Measurements from ENCODE around the gene RAB23. TPM values are rescaled to one million over a fixed set of nuclear protein-coding genes. Genes with fewer than 3 reads are reported as not detected.

The RAB23 gene
- total RNA-seq, 4 donors from 2014 or later: 3.0 to 18.2 (median 5.0) TPM

GRCh38 chr6:57143690-57144089, 78.4 kb downstream of the RAB23 start:
- Histone ChIP-seq H3K27ac (no peak overlapping the region), H3K4me3 (no peak overlapping the region), H3K9me3 (no peaks in the 10 kb centered on the region), H3K27me3 (no peaks in the 10 kb centered on the region), H3K36me3 (peaks cover 0 to 36% (median 0%) of the 10 kb centered on the region in 3 donors), H3K4me1 (no peaks in the 10 kb centered on the region)
- DNase-seq: no peak
- TF ChIP-seq CTCF (IDR thresholded peaks at IDR 0.05) (no peak), POLR2A (IDR thresholded peaks at IDR 0.05) (no peak)

- DNase-seq: no peak
- H3K4me1 ChIP-seq: no peaks in the 10 kb centered on the region
- H3K27me3 ChIP-seq: no peaks in the 10 kb centered on the region
- no peak overlapping the region for H3K27ac ChIP-seq
- H3K9me3 ChIP-seq: no peaks in the 10 kb centered on the region
- H3K36me3 ChIP-seq: peaks cover 0 to 24% (median 0%) of the 10 kb centered on the region in 3 donors
- H3K4me3 ChIP-seq: no peak overlapping the region
- TF ChIP-seq CTCF (IDR thresholded peaks at IDR 0.05): no peak
- no peak for TF ChIP-seq POLR2A (IDR thresholded peaks at IDR 0.05)
These were observed 80.0 kb downstream of the RAB23 start for GRCh38 chr6:57142178-57142525.

GRCh38 chr6:57141451-57142177, 80.5 kb downstream of the RAB23 start:
- DNase-seq: no peak
- Histone ChIP-seq H3K27me3 (no peaks in the 10 kb centered on the region), H3K27ac (no peak overlapping the region), H3K36me3 (peaks cover 0 to 25% (median 0%) of the 10 kb centered on the region in 3 donors), H3K4me1 (no peaks in the 10 kb centered on the region), H3K4me3 (no peak overlapping the region), H3K9me3 (no peaks in the 10 kb centered on the region)
- no peak for TF ChIP-seq CTCF (IDR thresholded peaks at IDR 0.05)
- TF ChIP-seq POLR2A (IDR thresholded peaks at IDR 0.05): no peak

- H3K36me3 ChIP-seq: peaks cover 0 to 42% (median 0%) of the 10 kb centered on the region in 3 donors
- no peaks in the 10 kb centered on the region for H3K9me3 ChIP-seq
- H3K4me1 ChIP-seq: no peaks in the 10 kb centered on the region
- no peak overlapping the region for H3K27ac ChIP-seq
- DNase-seq: no peak
- TF ChIP-seq POLR2A (IDR thresholded peaks at IDR 0.05) (no peak), CTCF (IDR thresholded peaks at IDR 0.05) (no peak)
- no peak overlapping the region for H3K4me3 ChIP-seq
- no peaks in the 10 kb centered on the region for H3K27me3 ChIP-seq
These were observed 84.1 kb downstream of the RAB23 start for GRCh38 chr6:57138026-57138425.

GRCh38 chr6:57137350-57137749, 84.8 kb downstream of the RAB23 start:
- no peaks in the 10 kb centered on the region for H3K4me1 ChIP-seq
- no peak overlapping the region for H3K27ac ChIP-seq
- DNase-seq: no peak
- TF ChIP-seq POLR2A (IDR thresholded peaks at IDR 0.05) (no peak), CTCF (IDR thresholded peaks at IDR 0.05) (no peak)
- peaks cover 0 to 38% (median 0%) of the 10 kb centered on the region in 3 donors for H3K36me3 ChIP-seq
- H3K9me3 ChIP-seq: no peaks in the 10 kb centered on the region
- no peaks in the 10 kb centered on the region for H3K27me3 ChIP-seq
- H3K4me3 ChIP-seq: no peak overlapping the region

Other genes with a start within 250 kb of the RAB23 start
- gene KIAA1586, start 175.6 kb downstream of the RAB23 start, total RNA-seq: 10 to 100 TPM in 1 of 4 donors, 1 to 10 TPM in 3; 2.7 to 13.2 (median 4.9) TPM
- gene ZNF451, start 132.1 kb downstream of the RAB23 start, total RNA-seq: 100 to 1,000 TPM in 1 of 4 donors, 10 to 100 TPM in 3; 44.5 to 106 (median 54.9) TPM
- 1 to 10 TPM; 1.6 to 3.3 (median 2.1) TPM for gene BAG2, start 50.0 kb downstream of the RAB23 start, total RNA-seq
- gene PRIM2, start 95.3 kb upstream of the RAB23 start, total RNA-seq: 10 to 100 TPM in 1 of 4 donors, 1 to 10 TPM in 3; 4.9 to 19.8 (median 7.0) TPM

Measured in Peyer's patch (tissue), 4 donors.